Inflammatory macrophage treated with lipopolysaccharide for 4 hours (primary cell): ENCODE measurements around the gene SV2C.

Source experiments
- DNase-seq: peaks from one replicate; pipeline ENCODE4 v3.0.0-alpha.2; 2020

The SV2C gene

GRCh38 chr5:76388791-76389512 lies 305.8 kb downstream of the SV2C start:
- DNase-seq = no peak

GRCh38 chr5:76389513-76390154 lies 306.5 kb downstream of the SV2C start:
- no peak for DNase-seq

- DNase-seq = no peak
Observed at GRCh38 chr5:76391014-76391413, 307.8 kb downstream of the SV2C start.

GRCh38 chr5:76393035-76393680 lies 310.0 kb downstream of the SV2C start:
- DNase-seq = no peak

- DNase-seq = no peak
Observed at GRCh38 chr5:76397200-76397599, 314.0 kb downstream of the SV2C start.

GRCh38 chr5:76399268-76399667 lies 316.1 kb downstream of the SV2C start:
- no peak for DNase-seq

GRCh38 chr5:76400466-76400865 lies 317.3 kb downstream of the SV2C start:
- peak; percentile 63 for DNase-seq

- peak; percentile 63 for DNase-seq
Observed at GRCh38 chr5:76401801-76402250, 318.6 kb downstream of the SV2C start.

- DNase-seq = no peak
Observed at GRCh38 chr5:76402251-76402885, 319.2 kb downstream of the SV2C start.

GRCh38 chr5:76402886-76403765 lies 319.9 kb downstream of the SV2C start, which contains the start of gene IQGAP2:
IQGAP2 (plus strand) TSS chr5:76403285; CDS start chr5:76403546, 261 bp downstream.
- DNase-seq = peak; percentile 95
